HG03097 (cell line): ENCODE measurements around the gene HES3.
A peak's percentile ranks its signal among the peaks of the same experiment; 100 is the strongest.

Experiments used
- ATAC-seq: cut with Tn5 transposase; IDR thresholded peaks from one replicate; pipeline ENCODE4 v1.9.1; 2021; ENCODE audit not compliant: unreplicated experiment, low FRiP score

The HES3 gene

DNA sequence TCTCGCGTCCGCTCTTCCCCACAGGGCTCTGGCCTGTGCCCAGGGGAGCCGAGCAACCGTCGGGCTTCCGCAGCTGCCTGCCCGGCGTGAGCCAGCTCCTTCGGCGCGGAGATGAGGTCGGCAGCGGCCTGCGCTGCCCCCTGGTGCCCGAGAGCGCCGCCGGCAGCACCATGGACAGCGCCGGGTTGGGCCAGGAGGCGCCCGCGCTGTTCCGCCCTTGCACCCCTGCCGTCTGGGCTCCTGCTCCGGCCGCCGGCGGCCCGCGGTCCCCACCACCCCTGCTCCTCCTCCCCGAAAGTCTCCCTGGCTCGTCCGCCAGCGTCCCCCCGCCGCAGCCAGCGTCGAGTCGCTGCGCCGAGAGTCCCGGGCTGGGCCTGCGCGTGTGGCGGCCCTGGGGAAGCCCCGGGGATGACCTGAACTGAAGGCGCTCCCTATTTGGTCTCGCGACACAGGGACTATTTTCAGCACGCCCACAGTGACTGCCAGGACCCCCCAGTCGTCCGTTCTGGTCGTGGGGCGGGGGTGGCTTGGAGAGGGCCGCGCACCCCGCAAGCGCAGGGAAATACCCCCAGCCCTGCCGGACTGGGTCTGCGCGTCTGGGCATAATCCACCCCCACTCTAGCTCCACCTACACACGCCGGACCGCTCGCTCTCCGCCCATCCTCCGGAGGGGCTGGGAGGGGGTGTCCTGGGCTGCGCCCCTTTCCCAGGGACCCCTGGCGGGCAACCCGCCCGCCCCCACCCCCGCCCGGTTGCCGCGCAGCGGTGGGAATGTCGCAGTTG lies 1.3 kb downstream of the HES3 start:
- ATAC-seq: peak; percentile 53

DNA sequence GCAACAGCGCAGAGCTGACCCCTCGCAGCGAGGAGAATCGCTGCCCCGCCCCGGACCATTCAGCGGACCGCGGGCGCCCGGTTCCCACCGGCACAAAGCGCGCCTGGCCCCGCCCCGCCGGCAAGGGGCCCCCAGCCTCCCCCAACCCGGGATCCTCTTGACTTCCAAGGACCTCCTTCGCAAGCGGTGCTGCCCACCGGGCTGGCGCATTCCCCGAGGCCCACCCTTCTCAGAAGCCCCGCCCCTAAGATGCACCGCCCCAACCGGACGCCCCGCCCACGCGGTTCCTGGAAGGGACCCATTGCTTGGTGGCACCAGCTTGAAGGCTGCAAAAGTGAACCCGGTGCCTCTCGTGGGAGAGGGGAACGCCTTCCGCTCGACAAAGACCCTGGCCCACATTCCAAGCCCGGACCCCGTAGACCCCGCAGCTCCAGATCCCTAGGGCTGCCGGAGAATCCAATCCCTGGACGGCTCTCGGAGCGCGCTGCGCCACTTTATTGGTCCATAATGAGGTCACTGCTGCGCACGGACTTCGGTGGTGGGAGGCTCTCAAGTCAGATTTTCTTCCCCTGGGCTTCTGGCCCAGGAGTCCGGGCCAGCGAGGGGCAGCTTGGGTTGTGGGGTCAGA lies 2.0 kb downstream of the HES3 start:
- ATAC-seq: no peak

DNA sequence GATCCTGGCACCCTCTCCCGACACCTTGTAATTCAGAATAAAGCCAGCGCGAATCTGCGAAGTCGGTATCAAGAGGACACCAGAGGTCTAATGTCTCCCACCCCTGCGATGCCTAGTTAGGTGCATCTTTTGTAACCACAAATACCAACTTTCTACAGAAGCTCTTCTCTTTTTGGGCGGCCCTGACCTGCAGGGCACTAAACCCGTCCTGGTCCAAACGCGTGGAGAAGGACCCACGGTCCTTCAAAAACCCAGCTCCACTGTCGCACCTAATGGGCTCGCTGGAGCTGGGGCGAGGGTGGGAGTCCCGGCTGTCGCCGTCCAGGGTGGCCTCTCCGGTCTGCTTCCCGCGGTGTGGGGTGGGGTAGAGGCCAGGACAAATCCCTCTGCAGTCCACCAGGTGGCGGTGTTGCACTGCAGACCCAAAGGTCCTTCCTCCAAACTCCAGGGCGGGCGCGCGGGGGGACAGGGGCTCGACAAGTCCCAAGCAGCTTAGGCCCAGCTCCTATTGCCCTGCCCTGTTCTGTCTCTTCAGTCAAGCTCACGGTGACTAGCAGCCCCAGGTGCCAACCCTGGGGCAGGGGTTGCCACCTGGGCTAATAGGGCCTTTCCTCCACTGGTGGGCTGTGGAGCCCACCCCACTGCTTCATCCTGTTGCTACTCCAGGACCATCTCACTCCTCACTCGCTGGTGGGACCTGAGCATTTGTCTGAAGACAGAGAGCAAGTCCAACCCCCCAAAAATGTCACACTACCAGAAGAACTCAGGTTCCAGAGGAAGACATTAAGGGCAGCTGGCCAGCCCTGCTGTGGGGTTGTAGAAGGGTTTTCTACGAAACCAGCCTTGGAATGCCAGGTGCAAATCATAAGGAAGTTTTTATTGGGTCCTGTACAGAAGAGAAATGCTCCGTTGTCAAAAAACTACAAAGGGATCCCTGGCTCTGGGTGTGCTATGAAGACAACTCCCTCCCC lies 2.8 kb downstream of the HES3 start:
- ATAC-seq: no peak

- ATAC-seq: no peak
Observed at GRCh38 chr1:6247651-6248050, 3.7 kb downstream of the HES3 start.

GRCh38 chr1:6248161-6248776 lies 4.3 kb downstream of the HES3 start:
- no peak for ATAC-seq

DNA sequence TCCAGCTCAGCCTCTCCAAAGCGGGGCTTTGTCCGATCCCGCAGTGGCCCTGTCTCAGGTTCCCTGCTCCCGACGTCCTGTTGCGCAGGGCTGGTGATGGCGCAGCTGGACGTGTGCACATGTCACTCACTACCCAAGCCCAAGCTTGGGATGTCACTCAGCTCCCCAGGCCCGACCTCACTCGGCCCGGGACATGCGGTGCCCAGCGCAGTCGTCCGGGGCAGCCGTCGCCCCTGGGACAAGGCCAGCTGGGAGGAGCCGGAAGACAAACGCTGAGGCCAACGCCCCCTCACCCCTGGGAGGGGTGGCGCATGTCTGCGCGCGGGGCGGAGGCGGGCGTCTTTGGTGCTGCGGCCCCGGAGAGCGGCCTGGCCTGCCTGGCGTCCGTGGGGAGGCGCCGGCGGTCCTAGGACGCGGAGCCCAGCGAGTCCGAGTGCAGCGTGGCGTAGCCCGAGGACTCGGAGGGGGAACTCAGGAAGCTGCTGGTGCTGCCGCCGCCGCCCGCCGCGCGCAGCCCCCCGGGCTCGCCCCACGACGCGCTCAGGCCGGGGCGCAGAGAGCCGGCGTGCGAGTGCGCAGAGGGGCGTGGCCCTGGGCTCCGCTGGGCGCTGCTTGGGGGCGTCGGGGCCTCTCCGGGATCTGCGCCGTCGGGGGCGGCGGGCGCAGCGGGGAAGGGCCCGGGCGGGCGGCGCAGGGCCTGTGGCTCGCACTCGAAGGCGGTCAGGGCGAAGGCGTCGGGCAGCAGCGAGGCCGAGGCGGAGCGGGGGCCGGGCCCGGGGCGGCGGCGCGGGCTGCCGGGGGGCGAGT lies 5.2 kb downstream of the HES3 start:
- no peak for ATAC-seq

GRCh38 chr1:6249739-6250689 lies 6.0 kb downstream of the HES3 start:
- ATAC-seq: no peak

DNA sequence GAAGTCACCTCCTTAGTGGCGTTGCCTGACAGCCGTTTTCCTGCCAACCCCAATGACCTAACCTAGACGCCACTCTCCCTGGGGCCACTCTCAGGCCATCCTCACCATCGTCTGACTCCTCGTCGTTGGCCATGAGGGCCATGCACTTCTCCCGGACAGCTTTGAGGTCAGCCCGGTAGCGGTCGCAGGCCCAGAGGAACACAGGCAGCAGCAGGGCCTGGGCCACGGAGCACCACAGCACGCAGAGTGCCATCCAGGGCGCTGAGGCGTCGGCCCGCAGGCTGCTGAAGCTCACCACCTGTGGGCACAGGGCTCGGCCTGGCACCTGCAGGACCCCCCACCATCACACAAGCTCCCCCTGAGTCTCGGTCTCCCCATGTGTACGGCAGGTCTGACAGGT lies 7.3 kb downstream of the HES3 start:
- ATAC-seq: no peak

- no peak for ATAC-seq
Observed at GRCh38 chr1:6251681-6252373, 7.8 kb downstream of the HES3 start.

- ATAC-seq: no peak
Observed at GRCh38 chr1:6252374-6252710, 8.4 kb downstream of the HES3 start.

DNA sequence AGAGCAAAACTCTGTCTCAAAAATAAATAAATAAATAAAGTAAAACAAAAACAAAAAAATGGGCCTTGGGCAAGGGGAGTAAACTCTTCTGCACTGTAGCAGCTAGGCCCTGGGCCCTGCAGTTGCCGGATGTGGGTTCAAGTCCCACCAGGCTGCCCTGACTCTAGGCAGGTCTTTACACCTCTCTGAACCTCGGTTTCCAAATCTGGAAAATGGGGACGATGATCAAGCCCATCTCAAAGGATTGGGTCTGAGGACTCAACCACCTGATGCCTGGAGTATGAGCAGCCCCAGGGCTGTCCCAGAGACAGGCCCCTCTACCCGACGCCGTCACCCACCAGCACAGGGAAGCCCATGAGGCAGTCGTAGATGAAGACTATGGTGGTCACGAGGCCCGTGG lies 9.4 kb downstream of the HES3 start:
- ATAC-seq: no peak

GRCh38 chr1:6254691-6255090 lies 10.7 kb downstream of the HES3 start:
- ATAC-seq: no peak

GRCh38 chr1:6256645-6257044 lies 12.7 kb downstream of the HES3 start:
- ATAC-seq: no peak

DNA sequence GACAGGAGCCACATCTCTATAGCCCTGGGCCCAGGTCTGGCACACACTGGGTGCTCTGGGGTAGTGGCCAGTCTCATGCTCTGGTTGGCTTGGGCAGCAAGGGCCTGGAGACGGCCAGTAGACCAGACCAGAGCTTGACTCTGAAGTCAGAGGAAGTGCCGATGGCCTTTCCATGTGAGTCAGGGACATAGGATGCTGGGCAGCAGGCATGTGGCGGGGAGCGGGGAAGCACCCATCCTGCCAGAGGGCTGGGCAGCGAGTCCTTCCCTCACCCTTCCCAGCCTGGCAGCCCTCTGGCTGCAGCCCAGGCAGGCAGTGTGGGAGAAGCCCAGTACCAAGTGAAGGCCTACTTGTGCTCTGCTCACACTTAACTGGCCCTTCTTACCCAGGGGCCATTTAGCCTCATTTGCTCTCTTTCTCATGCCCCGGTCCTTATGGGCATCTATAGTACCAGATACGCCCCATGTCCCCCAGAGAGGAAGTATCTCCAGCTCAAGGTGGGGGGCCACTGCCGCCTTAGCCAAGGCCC lies 13.6 kb downstream of the HES3 start:
- ATAC-seq: no peak

- no peak for ATAC-seq
Observed at GRCh38 chr1:6258675-6259074, 14.7 kb downstream of the HES3 start.

- ATAC-seq: no peak
Observed at GRCh38 chr1:6259491-6260362, 15.7 kb downstream of the HES3 start.

- no peak for ATAC-seq
Observed at GRCh38 chr1:6260433-6260934, 16.5 kb downstream of the HES3 start.
